GM23248 (cell line): ENCODE results near the gene PKP3. TPM values are rescaled to one million over a fixed set of nuclear protein-coding genes. Genes with fewer than 3 reads are reported as not detected.

Experiments
- DNase-seq: peaks from one replicate; pipeline ENCODE4 v3.0.0-alpha.2; 2015
- H2AFZ ChIP-seq: fragments of 200-600 bp; sonication (generic); 2 replicates; pipeline ENCODE4 v1.6.1; 2016; ENCODE audit warnings: antibody characterized with exemption
- H3F3A ChIP-seq: fragments of 200-600 bp; sonication (generic); 2 replicates; pipeline ENCODE4 v1.6.1; 2016; ENCODE audit warnings: mild to moderate bottlenecking, antibody characterized with exemption, mixed run types; ENCODE audit not compliant: insufficient read depth
- H3K27ac ChIP-seq: fragments of 200-600 bp; sonication (generic); 2 replicates; pipeline ENCODE4 v1.5.1; 2016; ENCODE audit warnings: mild to moderate bottlenecking
- H3K27me3 ChIP-seq: fragments of 200-600 bp; sonication (generic); replicated peaks from 2 replicates; pipeline ENCODE4 v1.6.1; 2016; ENCODE audit warnings: mild to moderate bottlenecking; ENCODE audit not compliant: insufficient read depth
- H3K36me3 ChIP-seq: fragments of 200-600 bp; sonication (generic); 2 replicates; pipeline ENCODE4 v1.6.1; 2016; ENCODE audit warnings: low read depth, mild to moderate bottlenecking
- H3K4me1 ChIP-seq: fragments of 200-600 bp; sonication (generic); 2 replicates; pipeline ENCODE4 v1.6.1; 2016; ENCODE audit warnings: mild to moderate bottlenecking; ENCODE audit not compliant: insufficient read depth
- H3K4me2 ChIP-seq: fragments of 200-600 bp; sonication (generic); one replicate; pipeline ENCODE4 v1.6.1; 2016; ENCODE audit warnings: mild to moderate bottlenecking; ENCODE audit not compliant: unreplicated experiment
- H3K4me3 ChIP-seq: fragments of 200-600 bp; sonication (generic); 2 replicates; pipeline ENCODE4 v1.5.1; 2016; ENCODE audit warnings: mild to moderate bottlenecking
- H3K79me2 ChIP-seq: fragments of 200-600 bp; sonication (generic); 2 replicates; pipeline ENCODE4 v1.6.1; 2016; ENCODE audit warnings: mild to moderate bottlenecking; ENCODE audit not compliant: insufficient read depth
- H3K9ac ChIP-seq: fragments of 200-600 bp; sonication (generic); 2 replicates; pipeline ENCODE4 v1.6.1; 2016; ENCODE audit warnings: mild to moderate bottlenecking
- H3K9me2 ChIP-seq: fragments of 200-600 bp; sonication (generic); 2 replicates; pipeline ENCODE4 v1.6.1; 2016; ENCODE audit warnings: mixed run types, mild to moderate bottlenecking, moderate library complexity; ENCODE audit not compliant: insufficient read depth
- H3K9me3 ChIP-seq: fragments of 200-600 bp; sonication (generic); one replicate; pipeline ENCODE4 v1.6.1; 2017; ENCODE audit warnings: low read depth
- H4K20me1 ChIP-seq: fragments of 200-600 bp; sonication (generic); 2 replicates; pipeline ENCODE4 v1.6.0; 2016; ENCODE audit not compliant: insufficient read depth
- EZH2 ChIP-seq: fragments of 200-600 bp; sonication (generic); IDR thresholded peaks from 2 replicates; pipeline ENCODE4 v1.6.1; 2018; ENCODE audit warnings: antibody characterized with exemption, mild to moderate bottlenecking; ENCODE audit not compliant: insufficient read depth, poor library complexity, severe bottlenecking
- EZH2phosphoT487 ChIP-seq: fragments of 200-600 bp; sonication (generic); IDR thresholded peaks from 2 replicates; pipeline ENCODE4 v1.6.1; 2018; ENCODE audit warnings: antibody characterized with exemption, moderate library complexity, mild to moderate bottlenecking, low read depth; ENCODE audit not compliant: insufficient read depth
- WGBS, 2 experiments: methylation state at CpG; one replicate each; pipeline ENCODE4 v1.1.6; 2015 to 2017; ENCODE audit warnings: low lambda C conversion rate in 2 of 2, low coverage in 1 of 2; ENCODE audit errors: missing lambda C conversion rate in 2 of 2; 5-methylcytosine and 5-hydroxymethylcytosine counted together
- in situ Hi-C: fragments of 300-500 bp; cut with MboI; formaldehyde crosslinking; loops from 2 replicates; pipeline ENCODE4 v1.15.0; 2020
- polyA plus RNA-seq: library from polyadenylated mRNA; unstranded; fragments of >200 nt; fragmentation: Nextera tagmentation; extraction: Ambion mirVana; gene quantifications from 2 replicates; pipeline ENCODE4 v1.2.1, GENCODE V29; 2016
- total RNA-seq: library from RNA; depleted of rRNA; stranded (reverse); fragments of >200 nt; shearing (Covaris generic); gene quantifications from 2 replicates; pipeline ENCODE4 v1.2.3, GENCODE V29; 2014

The PKP3 gene
- total and polyA plus RNA-seq, 2 experiments from 2014 or later, result 1.2 to 2.2 TPM

- DNase-seq, result no peak
- in situ Hi-C loops, result no loop called here
- Histone ChIP-seq H3K9me3 (no peaks in the 10 kb centered on the region), H3K9ac (no peak overlapping the region), H3K4me2 (no peak overlapping the region), H3K79me2 (no peaks in the 10 kb centered on the region), H3K27me3 (peaks cover 13% of the 10 kb centered on the region), H3K4me1 (no peaks in the 10 kb centered on the region), H3F3A (no peaks in the 10 kb centered on the region), H4K20me1 (no peaks in the 10 kb centered on the region), H2AFZ (no peak overlapping the region), H3K27ac (no peak overlapping the region), H3K9me2 (no peaks in the 10 kb centered on the region), H3K4me3 (no peak overlapping the region), H3K36me3 (no peaks in the 10 kb centered on the region)
- WGBS, 2 experiments, result 70 to 71% methylated on average over 19 of the region's 19 CpGs
- TF ChIP-seq EZH2phosphoT487 (no peak), EZH2 (no peak)
Observed at GRCh38 chr11:371716-372590, 22.1 kb upstream of the PKP3 start.

- Histone ChIP-seq H3K9me2 (no peaks in the 10 kb centered on the region), H3F3A (no peaks in the 10 kb centered on the region), H3K4me3 (no peak overlapping the region), H2AFZ (no peak overlapping the region), H3K4me1 (no peaks in the 10 kb centered on the region), H3K9me3 (no peaks in the 10 kb centered on the region), H3K27me3 (peaks cover 4% of the 10 kb centered on the region), H3K79me2 (no peaks in the 10 kb centered on the region), H3K36me3 (no peaks in the 10 kb centered on the region), H4K20me1 (no peaks in the 10 kb centered on the region), H3K4me2 (no peak overlapping the region), H3K27ac (no peak overlapping the region), H3K9ac (no peak overlapping the region)
- no peak for TF ChIP-seq EZH2phosphoT487
- no peak for TF ChIP-seq EZH2
- in situ Hi-C loops, result no loop called here
- DNase-seq, result no peak
- 68 to 74% methylated on average over 26 to 39 of the region's 41 CpGs for WGBS, 2 experiments
Observed at GRCh38 chr11:372809-373715, 20.9 kb upstream of the PKP3 start.

GRCh38 chr11:373716-374551 is 20.1 kb upstream of the PKP3 start:
- Histone ChIP-seq H3K79me2 (no peaks in the 10 kb centered on the region), H3K9me3 (no peaks in the 10 kb centered on the region), H2AFZ (no peak overlapping the region), H3K4me2 (no peak overlapping the region), H3K36me3 (no peaks in the 10 kb centered on the region), H3K9ac (no peak overlapping the region), H3F3A (no peaks in the 10 kb centered on the region), H4K20me1 (no peaks in the 10 kb centered on the region), H3K4me3 (no peak overlapping the region), H3K27me3 (no peaks in the 10 kb centered on the region; the same call in 1 of the 2 replicates), H3K27ac (no peak overlapping the region), H3K4me1 (no peaks in the 10 kb centered on the region), H3K9me2 (no peaks in the 10 kb centered on the region)
- WGBS, 2 experiments, result 77 to 78% methylated on average over 23 of the region's 23 CpGs
- DNase-seq, result no peak
- no peak for TF ChIP-seq EZH2phosphoT487
- TF ChIP-seq EZH2, result no peak
- in situ Hi-C loops, result no loop called here
